Omental fat pad (tissue), 4 donors: ENCODE results near the gene ZNF514. TPM values are rescaled to one million over a fixed set of nuclear protein-coding genes. Genes with fewer than 3 reads are reported as not detected.

Experiments used
- ATAC-seq: fragments of 150-250 bp; one replicate; pipeline ENCODE4 v1.9.1; 2016; ENCODE audit warnings: mild to moderate bottlenecking, moderate library complexity; ENCODE audit not compliant: low FRiP score
- DNase-seq: peaks from one replicate; pipeline ENCODE4 v3.0.0-alpha.2; 2019; ENCODE audit warnings: low spot score
- CTCF ChIP-seq, 3 donors: fragments of 450-650 bp; IDR thresholded peaks; one replicate each; pipeline ENCODE4 v1.5.1; 2016 to 2017; ENCODE audit warnings: antibody characterized with exemption in 3 of 3, mild to moderate bottlenecking in 3 of 3, moderate library complexity in 2 of 3
- total RNA-seq, 4 donors: library from RNA; depleted of rRNA; stranded (reverse); fragments of >200 nt; gene quantifications; one replicate each; pipeline ENCODE4 v1.1.0, GENCODE V29; 2016

ZNF514 gene
- total RNA-seq, 4 donors from 2014 or later, result 11.0 to 28.2 (median 11.4) TPM

- TF ChIP-seq CTCF (IDR thresholded peaks at IDR 0.05), result no peak
- DNase-seq, result no peak
- ATAC-seq, result no peak
These were observed 26.3 kb upstream of the ZNF514 start for GRCh38 chr2:95185973-95186372.

GRCh38 chr2:95185197-95185596 lies 25.5 kb upstream of the ZNF514 start:
- ATAC-seq (no peak), DNase-seq (no peak)
- TF ChIP-seq CTCF (IDR thresholded peaks at IDR 0.05), result no peak

GRCh38 chr2:95181774-95182173 lies 22.1 kb upstream of the ZNF514 start:
- no peak for ATAC-seq
- no peak for TF ChIP-seq CTCF (IDR thresholded peaks at IDR 0.05)
- no peak for DNase-seq

GRCh38 chr2:95179451-95179850 lies 19.8 kb upstream of the ZNF514 start:
- no peak for ATAC-seq
- DNase-seq, result no peak
- TF ChIP-seq CTCF (IDR thresholded peaks at IDR 0.05), result no peak

- ATAC-seq, result no peak
- no peak for TF ChIP-seq CTCF (IDR thresholded peaks at IDR 0.05)
- no peak for DNase-seq
These were observed 14.4 kb upstream of the ZNF514 start for GRCh38 chr2:95174031-95174542.

GRCh38 chr2:95171902-95172301 lies 12.3 kb upstream of the ZNF514 start:
- DNase-seq (no peak), ATAC-seq (no peak)
- no peak for TF ChIP-seq CTCF (IDR thresholded peaks at IDR 0.05)

- ATAC-seq, result no peak
- no peak for TF ChIP-seq CTCF (IDR thresholded peaks at IDR 0.05)
- DNase-seq, result no peak
These were observed 6.6 kb upstream of the ZNF514 start for GRCh38 chr2:95166065-95166763.
